Transverse colon (tissue), 4 donors: ENCODE measurements around the gene KRT80. TPM values are rescaled to one million over a fixed set of nuclear protein-coding genes. Genes with fewer than 3 reads are reported as not detected.

Experiments used
- DNase-seq: peaks from one replicate; pipeline ENCODE4 v3.0.0-alpha.2; 2019
- H3K27ac ChIP-seq, 4 donors: fragments of 200-600 bp; sonication (generic); 2 replicates each; pipeline ENCODE4 v1.5.1; 2016 to 2018; ENCODE audit warnings: inconsistent platforms in 4 of 4
- H3K27me3 ChIP-seq: fragments of 200-600 bp; sonication (generic); 2 replicates; pipeline ENCODE4 v1.5.1; 2017; ENCODE audit warnings: inconsistent platforms
- H3K36me3 ChIP-seq, 4 donors: fragments of 200-600 bp; sonication (generic); 2 replicates each; pipeline ENCODE4 v1.5.1; 2017 to 2019; ENCODE audit warnings: inconsistent platforms in 4 of 4
- H3K4me1 ChIP-seq, 4 donors: fragments of 200-600 bp; sonication (generic); 2 replicates each; pipeline ENCODE4 v1.5.1; 2017 to 2020; ENCODE audit warnings: inconsistent platforms in 4 of 4
- H3K4me3 ChIP-seq, 4 donors: fragments of 200-600 bp; sonication (generic); 1 replicate in 1 of 4; 2 replicates in 3 of 4; pipeline versions ENCODE4 v1.5.1 to v1.6.1; 2017 to 2019; ENCODE audit warnings: inconsistent platforms in 4 of 4
- H3K9me3 ChIP-seq, 2 donors: fragments of 200-600 bp; sonication (generic); 2 replicates each; pipeline ENCODE4 v1.5.1; 2017 to 2019; ENCODE audit warnings: inconsistent platforms in 2 of 2
- CTCF ChIP-seq, 5 experiments: fragments of 200-600 bp in 3 of 5; fragments of 450-650 bp in 2 of 5; sonication (generic) in 3 of 5; IDR thresholded peaks; 1 replicate in 2 of 5; 2 replicates in 3 of 5; pipeline ENCODE4 v1.5.1; 2016 to 2017; ENCODE audit warnings: antibody characterized with exemption in 5 of 5, inconsistent platforms in 3 of 5, mild to moderate bottlenecking in 2 of 5, moderate library complexity in 1 of 5
- EP300 ChIP-seq: sonication (generic); formaldehyde crosslinking; IDR thresholded peaks from one replicate; pipeline ENCODE4 v1.6.1; 2017; ENCODE audit warnings: antibody characterized with exemption, low read depth
- POLR2A ChIP-seq: fragments of 450-650 bp; IDR thresholded peaks from one replicate; pipeline ENCODE4 v1.6.1; 2016; ENCODE audit warnings: antibody characterized with exemption, mild to moderate bottlenecking, moderate library complexity
- POLR2AphosphoS5 ChIP-seq, 3 donors: sonication (generic); formaldehyde crosslinking; IDR thresholded peaks; one replicate each; pipeline ENCODE4 v1.6.1; 2016; ENCODE audit warnings: antibody characterized with exemption in 3 of 3
- WGBS, 2 donors: methylation state at CpG; one replicate each; pipeline ENCODE4 v1.1.5; 2018; ENCODE audit warnings: low coverage in 1 of 2; 5-methylcytosine and 5-hydroxymethylcytosine counted together
- in situ Hi-C, 4 donors: fragments of 200-750 bp; cut with MboI; loops; one replicate each; pipeline versions ENCODE4 v1.15.0 to v1.15.1; 2017; ENCODE audit warnings: low sequenced_read_pairs in 3 of 4, low pct_ligation_motif_present in 1 of 4, low pct_unique_long_range_greater_than_20kb in 1 of 4
- intact Hi-C: fragments of 100-400 bp; cut with DNase I; formaldehyde crosslinking; loops from one replicate; pipeline ENCODE4 v1.15.1; 2023; ENCODE audit warnings: low total_unique reads
- total RNA-seq, 4 donors: library from RNA; depleted of rRNA; stranded (reverse); fragments of >200 nt; gene quantifications; one replicate each; pipeline ENCODE4 v1.1.0, GENCODE V29; 2016

The KRT80 gene
- total RNA-seq, 4 donors from 2014 or later: 0.14 TPM; not detected in 3

GRCh38 chr12:52232674-52233461 lies 41.1 kb upstream of the KRT80 start, which contains the start of gene KRT7:
KRT7 (plus strand) TSS chr12:52233243; CDS start chr12:52233297, 54 bp downstream.
- no peak within 1 kb of the TSS for H3K27ac ChIP-seq
- in situ Hi-C loops (no loop called here), intact Hi-C loops (loop anchor here (5.0 kb wide), 1 partner anchor 241 kb away; no protein-coding TSS in a partner anchor)
- H3K9me3 ChIP-seq: no peaks in the 10 kb centered on the region
- H3K4me3 ChIP-seq: no peak within 1 kb of the TSS
- peaks cover 21% of the 10 kb centered on the region for H3K27me3 ChIP-seq
- no peak for DNase-seq
- H3K4me1 ChIP-seq: peaks cover 0 to 27% (median 17%) of the 10 kb centered on the region in 4 donors
- 35 to 39% methylated on average over 12 to 38 of the region's 58 CpGs for WGBS, 2 donors
- TF ChIP-seq POLR2A: no peak
- H3K36me3 ChIP-seq: no peaks in the 10 kb centered on the region

- no peak overlapping the region for H3K27ac ChIP-seq
- peaks cover 0 to 27% (median 17%) of the 10 kb centered on the region in 4 donors for H3K4me1 ChIP-seq
- no peaks in the 10 kb centered on the region for H3K9me3 ChIP-seq
- in situ Hi-C loops (no loop called here), intact Hi-C loops (loop anchor here (5.0 kb wide), 1 partner anchor 240 kb away; no protein-coding TSS in a partner anchor)
- no peak for TF ChIP-seq POLR2A
- no peak for TF ChIP-seq EP300
- TF ChIP-seq CTCF (IDR thresholded peaks at IDR 0.05): no peak
- no peak for TF ChIP-seq POLR2AphosphoS5 (IDR thresholded peaks at IDR 0.05)
- no peak overlapping the region for H3K4me3 ChIP-seq
- WGBS, 2 donors: 79 to 88% methylated on average over 3 to 12 of the region's 12 CpGs
- H3K27me3 ChIP-seq: peaks cover 21% of the 10 kb centered on the region
- DNase-seq: no peak
- no peaks in the 10 kb centered on the region for H3K36me3 ChIP-seq
These were observed 40.4 kb upstream of the KRT80 start for GRCh38 chr12:52232203-52232673.

DNA sequence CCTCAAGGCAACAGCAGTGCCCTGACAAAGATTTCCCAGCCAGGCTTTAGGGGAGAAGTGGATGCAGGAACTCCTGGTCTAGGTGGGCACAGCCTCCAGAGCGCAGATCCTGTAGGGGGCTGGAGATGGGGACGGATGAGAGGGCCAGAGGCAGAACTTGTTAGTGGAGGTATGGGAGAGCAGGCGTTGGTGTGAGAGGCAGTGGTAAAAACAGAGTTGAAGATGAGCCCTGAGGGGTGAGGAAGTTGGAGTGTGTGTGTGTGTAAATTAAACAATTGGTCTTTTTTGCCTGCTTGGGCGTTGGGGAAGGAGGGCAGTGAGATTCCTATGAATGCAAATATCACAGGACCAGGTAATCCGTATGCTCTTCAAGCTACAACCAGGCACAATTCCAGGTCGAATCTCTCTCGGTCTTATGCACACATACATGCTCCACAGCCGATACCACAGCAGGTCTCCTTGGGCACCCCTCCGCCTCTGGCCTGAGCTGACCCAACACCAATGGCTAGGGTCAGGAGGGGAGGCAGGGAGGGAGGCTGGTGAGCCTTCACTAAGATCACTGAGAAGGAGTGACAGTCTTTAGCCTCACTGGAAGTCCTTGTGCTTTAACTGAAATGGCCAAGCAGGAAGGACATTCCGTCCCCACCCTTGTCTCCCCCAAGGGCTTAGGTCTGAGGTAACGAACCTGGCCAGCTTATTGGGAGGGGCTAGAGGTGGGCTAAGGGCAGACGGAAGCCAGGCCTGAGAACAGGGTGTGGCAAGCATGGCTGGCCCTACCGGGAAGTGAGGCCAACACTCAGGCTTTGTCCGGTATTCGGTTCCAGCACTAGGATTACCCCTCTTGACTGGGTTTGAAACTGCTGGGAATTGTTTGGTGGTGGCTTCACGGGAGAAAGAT lies 39.7 kb upstream of the KRT80 start:
- Histone ChIP-seq H3K9me3 (no peaks in the 10 kb centered on the region), H3K4me1 (peaks cover 0 to 27% (median 17%) of the 10 kb centered on the region in 4 donors), H3K4me3 (no peak overlapping the region), H3K27me3 (peaks cover 21% of the 10 kb centered on the region), H3K27ac (no peak overlapping the region), H3K36me3 (no peaks in the 10 kb centered on the region)
- intact Hi-C loops (loop anchor here (5.0 kb wide), 1 partner anchor 239 kb away; no protein-coding TSS in a partner anchor), in situ Hi-C loops (no loop called here)
- peak; percentile 36 for DNase-seq
- WGBS, 2 donors: 43 to 45% methylated on average over 1 to 15 of the region's 16 CpGs
- TF ChIP-seq CTCF (IDR thresholded peaks at IDR 0.05) (no peak), POLR2AphosphoS5 (IDR thresholded peaks at IDR 0.05) (no peak), POLR2A (no peak), EP300 (no peak)

DNA sequence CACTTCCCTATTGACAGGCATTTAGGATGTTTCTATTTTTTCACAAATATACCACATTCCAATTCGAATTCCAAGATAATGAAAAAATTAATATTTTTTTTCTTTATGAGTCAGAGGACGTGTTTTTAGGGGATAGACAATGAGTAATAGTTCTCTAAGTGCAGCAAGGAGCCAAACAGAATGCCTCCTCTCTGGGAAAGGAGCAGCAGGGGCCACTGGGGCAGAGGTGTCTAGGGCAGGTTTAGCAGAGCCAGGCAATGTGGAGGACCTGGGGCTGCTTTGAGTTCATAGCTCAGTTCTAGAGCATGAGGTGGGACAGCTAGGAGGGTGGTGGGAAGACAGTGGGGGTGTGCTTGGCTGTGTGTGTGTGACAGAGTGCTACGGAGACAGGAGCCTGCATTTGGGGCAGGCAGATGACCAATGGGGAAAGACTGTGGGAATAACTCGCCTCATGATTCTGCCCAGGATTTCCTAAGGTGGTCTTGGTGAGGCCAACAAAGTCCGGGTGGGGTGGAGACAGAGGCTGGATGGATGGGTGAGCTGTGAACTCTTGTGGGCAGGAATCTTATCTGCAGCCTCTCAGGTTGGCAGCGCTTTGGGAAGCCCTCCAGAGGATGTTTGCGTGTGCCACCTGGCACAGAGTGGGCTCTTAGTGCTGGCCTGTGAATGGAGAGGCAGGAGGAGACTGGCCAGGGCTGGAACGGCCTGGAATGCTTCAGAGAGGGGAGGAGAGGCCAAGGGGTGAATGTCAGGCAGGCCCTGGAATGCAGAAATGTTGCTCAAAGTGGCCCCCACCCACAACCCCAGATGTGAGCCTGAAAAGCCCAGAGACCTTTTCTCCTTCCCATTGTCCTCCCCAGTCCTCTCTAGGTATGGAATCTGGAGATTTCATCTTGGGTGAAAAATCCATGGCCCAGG lies 38.8 kb upstream of the KRT80 start:
- Histone ChIP-seq H3K36me3 (no peaks in the 10 kb centered on the region), H3K27me3 (peaks cover 21% of the 10 kb centered on the region), H3K27ac (no peak overlapping the region), H3K4me1 (peaks cover 0 to 19% (median 10%) of the 10 kb centered on the region in 4 donors), H3K9me3 (no peaks in the 10 kb centered on the region), H3K4me3 (no peak overlapping the region)
- in situ Hi-C loops (no loop called here), intact Hi-C loops (loop anchor here (5.0 kb wide), 1 partner anchor 238 kb away; no protein-coding TSS in a partner anchor)
- DNase-seq: no peak
- TF ChIP-seq CTCF (IDR thresholded peaks at IDR 0.05) (no peak), EP300 (no peak), POLR2A (no peak), POLR2AphosphoS5 (IDR thresholded peaks at IDR 0.05) (no peak)
- WGBS, 2 donors: 49 to 62% methylated on average over 2 to 8 of the region's 8 CpGs
